SK-N-SH treated with all-trans-retinoic acid at 6 μM for 48 hours (cell line): ENCODE results near the gene GUK1.

Experiments used
- ATAC-seq: fragments of 200-7000 bp; cut with Tn5 transposase; 3 replicates; pipeline ENCODE4 v1.9.1; 2020; ENCODE audit warnings: mild to moderate bottlenecking, moderate library complexity
- ARNTL ChIP-seq: fragments of 450-650 bp; formaldehyde crosslinking; IDR thresholded peaks from 2 replicates; pipeline ENCODE4 v1.5.0; 2020; ENCODE audit warnings: low read depth, mild to moderate bottlenecking, moderate library complexity, borderline replicate concordance
- BACH2 ChIP-seq: fragments of 250-450 bp; sonication (Bioruptor Pico); IDR thresholded peaks from 2 replicates; pipeline ENCODE4 v1.9.0; 2021; ENCODE audit warnings: mild to moderate bottlenecking, borderline replicate concordance
- CSDC2 ChIP-seq: fragments of 250-450 bp; sonication (Bioruptor Pico); IDR thresholded peaks from 2 replicates; pipeline ENCODE4 v1.5.0; 2020; ENCODE audit warnings: mild to moderate bottlenecking, moderate library complexity
- ESRRG ChIP-seq: fragments of 250-450 bp; sonication (Bioruptor Pico); IDR thresholded peaks from 2 replicates; pipeline ENCODE4 v1.6.1; 2021; ENCODE audit warnings: mild to moderate bottlenecking
- ISL1 ChIP-seq: fragments of 250-450 bp; sonication (Bioruptor Pico); IDR thresholded peaks from 2 replicates; pipeline ENCODE4 v2.1.2; 2022; ENCODE audit warnings: mild to moderate bottlenecking, moderate library complexity
- OSR1 ChIP-seq: fragments of 250-450 bp; sonication (Bioruptor Pico); IDR thresholded peaks from 2 replicates; pipeline ENCODE4 v1.8.0; 2022; ENCODE audit warnings: moderate library complexity, mild to moderate bottlenecking, inconsistent platforms
- RARB ChIP-seq: fragments of 250-450 bp; sonication (Bioruptor Pico); IDR thresholded peaks from 2 replicates; pipeline ENCODE4 v1.8.0; 2021; ENCODE audit warnings: mild to moderate bottlenecking, moderate library complexity
- SNAI2 ChIP-seq: fragments of 250-450 bp; sonication (Bioruptor Pico); IDR thresholded peaks from 2 replicates; pipeline ENCODE4 v1.5.0; 2020; ENCODE audit warnings: mild to moderate bottlenecking, moderate library complexity
- TCF4 ChIP-seq: fragments of 250-450 bp; sonication (Bioruptor Pico); IDR thresholded peaks from 2 replicates; pipeline ENCODE4 v1.8.0; 2021; ENCODE audit warnings: mild to moderate bottlenecking, moderate library complexity, borderline replicate concordance
- TOX ChIP-seq: fragments of 250-450 bp; sonication (Bioruptor Pico); IDR thresholded peaks from 2 replicates; pipeline ENCODE4 v1.8.0; 2021; ENCODE audit warnings: mild to moderate bottlenecking, moderate library complexity, borderline replicate concordance
- ZC3H10 ChIP-seq: fragments of 250-450 bp; sonication (Bioruptor Pico); IDR thresholded peaks from 2 replicates; pipeline ENCODE4 v1.5.1; 2021; ENCODE audit warnings: mild to moderate bottlenecking, moderate library complexity
- ZFP3 ChIP-seq: fragments of 250-450 bp; sonication (Bioruptor Pico); IDR thresholded peaks from 2 replicates; pipeline ENCODE4 v1.5.0; 2020; ENCODE audit warnings: mild to moderate bottlenecking, moderate library complexity
- ZFP30 ChIP-seq: fragments of 450-650 bp; formaldehyde crosslinking; IDR thresholded peaks from 2 replicates; pipeline ENCODE4 v1.5.0; 2022; ENCODE audit warnings: mild to moderate bottlenecking, moderate library complexity
- ZNF565 ChIP-seq: fragments of 450-650 bp; formaldehyde crosslinking; conservative IDR thresholded peaks from 2 replicates; pipeline ENCODE4 v1.5.0; 2020; ENCODE audit warnings: low read depth, mild to moderate bottlenecking, moderate library complexity
- ZNF70 ChIP-seq: fragments of 450-650 bp; formaldehyde crosslinking; IDR thresholded peaks from 2 replicates; pipeline ENCODE4 v1.5.0; 2020; ENCODE audit warnings: mild to moderate bottlenecking, moderate library complexity
- ZNF8 ChIP-seq: fragments of 450-650 bp; formaldehyde crosslinking; IDR thresholded peaks from 2 replicates; pipeline ENCODE4 v1.5.0; 2020; ENCODE audit warnings: mild to moderate bottlenecking, moderate library complexity
- TF ChIP-seq, protein P1 (sequence below): fragments of 250-450 bp; sonication (Bioruptor Pico); IDR thresholded peaks from 2 replicates; pipeline ENCODE4 v1.5.1; 2021; ENCODE audit warnings: mild to moderate bottlenecking, moderate library complexity
- TF ChIP-seq, protein P2 (sequence below): fragments of 250-450 bp; sonication (Bioruptor Pico); IDR thresholded peaks from 2 replicates; pipeline ENCODE4 v1.8.0; 2020; ENCODE audit warnings: mild to moderate bottlenecking, moderate library complexity, borderline replicate concordance
- TF ChIP-seq, protein P3 (sequence below): fragments of 250-450 bp; sonication (Bioruptor Pico); IDR thresholded peaks from 2 replicates; pipeline ENCODE4 v1.8.0; 2021; ENCODE audit warnings: low read depth, mild to moderate bottlenecking, moderate library complexity, borderline replicate concordance
- TF ChIP-seq, protein P4 (sequence below): fragments of 250-450 bp; sonication (Bioruptor Pico); IDR thresholded peaks from 2 replicates; pipeline ENCODE4 v1.5.0; 2020; ENCODE audit warnings: mild to moderate bottlenecking, moderate library complexity
- TF ChIP-seq, protein P5 (sequence below): fragments of 250-450 bp; sonication (Bioruptor Pico); IDR thresholded peaks from 2 replicates; pipeline ENCODE4 v1.5.1; 2020; ENCODE audit warnings: low read depth, mild to moderate bottlenecking, moderate library complexity

GUK1 gene

DNA sequence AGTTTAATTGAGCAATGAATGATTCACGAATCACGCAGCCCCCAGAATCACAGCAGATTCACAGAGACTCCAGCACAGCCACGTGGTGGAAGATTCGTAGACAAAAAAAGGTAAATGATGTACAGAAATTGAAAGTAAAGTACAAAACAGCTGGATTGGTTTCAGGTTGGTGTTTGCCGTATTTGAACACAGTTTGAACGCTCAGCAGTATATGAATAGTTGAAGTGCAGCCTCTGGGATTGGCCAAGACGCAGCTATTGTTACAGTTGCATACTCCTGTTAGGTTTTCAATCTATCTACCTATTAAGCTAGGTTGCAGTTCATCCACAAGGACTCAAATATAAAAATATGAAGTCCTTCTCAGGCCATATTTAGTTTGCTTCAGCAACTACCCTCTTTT lies 27.9 kb upstream of the GUK1 start:
- TF ChIP-seq ZNF565, result no peak
- TF ChIP-seq RARB (CRISPR knock-in tag), result no peak
- TF ChIP-seq, protein P1, sequence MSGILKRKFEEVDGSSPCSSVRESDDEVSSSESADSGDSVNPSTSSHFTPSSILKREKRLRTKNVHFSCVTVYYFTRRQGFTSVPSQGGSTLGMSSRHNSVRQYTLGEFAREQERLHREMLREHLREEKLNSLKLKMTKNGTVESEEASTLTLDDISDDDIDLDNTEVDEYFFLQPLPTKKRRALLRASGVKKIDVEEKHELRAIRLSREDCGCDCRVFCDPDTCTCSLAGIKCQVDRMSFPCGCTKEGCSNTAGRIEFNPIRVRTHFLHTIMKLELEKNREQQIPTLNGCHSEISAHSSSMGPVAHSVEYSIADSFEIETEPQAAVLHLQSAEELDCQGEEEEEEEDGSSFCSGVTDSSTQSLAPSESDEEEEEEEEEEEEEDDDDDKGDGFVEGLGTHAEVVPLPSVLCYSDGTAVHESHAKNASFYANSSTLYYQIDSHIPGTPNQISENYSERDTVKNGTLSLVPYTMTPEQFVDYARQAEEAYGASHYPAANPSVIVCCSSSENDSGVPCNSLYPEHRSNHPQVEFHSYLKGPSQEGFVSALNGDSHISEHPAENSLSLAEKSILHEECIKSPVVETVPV (CRISPR knock-in tag), result no peak
- no peak for TF ChIP-seq SNAI2
- TF ChIP-seq, protein P2, sequence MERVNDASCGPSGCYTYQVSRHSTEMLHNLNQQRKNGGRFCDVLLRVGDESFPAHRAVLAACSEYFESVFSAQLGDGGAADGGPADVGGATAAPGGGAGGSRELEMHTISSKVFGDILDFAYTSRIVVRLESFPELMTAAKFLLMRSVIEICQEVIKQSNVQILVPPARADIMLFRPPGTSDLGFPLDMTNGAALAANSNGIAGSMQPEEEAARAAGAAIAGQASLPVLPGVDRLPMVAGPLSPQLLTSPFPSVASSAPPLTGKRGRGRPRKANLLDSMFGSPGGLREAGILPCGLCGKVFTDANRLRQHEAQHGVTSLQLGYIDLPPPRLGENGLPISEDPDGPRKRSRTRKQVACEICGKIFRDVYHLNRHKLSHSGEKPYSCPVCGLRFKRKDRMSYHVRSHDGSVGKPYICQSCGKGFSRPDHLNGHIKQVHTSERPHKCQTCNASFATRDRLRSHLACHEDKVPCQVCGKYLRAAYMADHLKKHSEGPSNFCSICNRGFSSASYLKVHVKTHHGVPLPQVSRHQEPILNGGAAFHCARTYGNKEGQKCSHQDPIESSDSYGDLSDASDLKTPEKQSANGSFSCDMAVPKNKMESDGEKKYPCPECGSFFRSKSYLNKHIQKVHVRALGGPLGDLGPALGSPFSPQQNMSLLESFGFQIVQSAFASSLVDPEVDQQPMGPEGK (CRISPR knock-in tag), result no peak
- no peak for TF ChIP-seq ESRRG
- no peak for TF ChIP-seq ARNTL (CRISPR knock-in tag)
- TF ChIP-seq, protein P3, sequence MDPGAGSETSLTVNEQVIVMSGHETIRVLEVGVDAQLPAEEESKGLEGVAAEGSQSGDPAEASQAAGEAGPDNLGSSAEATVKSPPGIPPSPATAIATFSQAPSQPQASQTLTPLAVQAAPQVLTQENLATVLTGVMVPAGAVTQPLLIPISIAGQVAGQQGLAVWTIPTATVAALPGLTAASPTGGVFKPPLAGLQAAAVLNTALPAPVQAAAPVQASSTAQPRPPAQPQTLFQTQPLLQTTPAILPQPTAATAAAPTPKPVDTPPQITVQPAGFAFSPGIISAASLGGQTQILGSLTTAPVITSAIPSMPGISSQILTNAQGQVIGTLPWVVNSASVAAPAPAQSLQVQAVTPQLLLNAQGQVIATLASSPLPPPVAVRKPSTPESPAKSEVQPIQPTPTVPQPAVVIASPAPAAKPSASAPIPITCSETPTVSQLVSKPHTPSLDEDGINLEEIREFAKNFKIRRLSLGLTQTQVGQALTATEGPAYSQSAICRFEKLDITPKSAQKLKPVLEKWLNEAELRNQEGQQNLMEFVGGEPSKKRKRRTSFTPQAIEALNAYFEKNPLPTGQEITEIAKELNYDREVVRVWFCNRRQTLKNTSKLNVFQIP (CRISPR knock-in tag), result no peak
- no peak for TF ChIP-seq ZFP30
- no peak for TF ChIP-seq BACH2
- no peak for TF ChIP-seq CSDC2 (CRISPR knock-in tag)
- TF ChIP-seq TOX, result no peak
- TF ChIP-seq ISL1, result no peak
- no peak for TF ChIP-seq ZNF70 (CRISPR knock-in tag)
- TF ChIP-seq TCF4, result no peak
- no peak for ATAC-seq

DNA sequence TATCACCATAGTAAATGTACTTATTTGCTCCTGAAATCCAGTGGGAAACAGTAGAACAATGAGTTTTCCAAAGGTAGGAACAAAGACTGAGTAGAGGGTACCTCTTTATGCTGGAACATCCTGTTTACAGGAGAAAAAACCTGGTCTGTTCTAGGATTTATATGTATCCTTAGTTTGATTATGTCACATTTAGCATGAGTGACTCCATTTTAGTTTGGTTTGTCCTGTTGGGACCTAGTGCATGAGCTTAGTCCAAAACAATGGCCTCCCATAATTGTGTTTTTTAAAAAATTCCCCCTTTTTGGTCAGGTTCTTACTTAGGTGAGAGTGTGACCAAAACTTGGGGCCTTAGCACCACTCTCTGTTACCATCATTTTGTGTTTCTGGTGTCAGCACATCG lies 27.5 kb upstream of the GUK1 start:
- no peak for ATAC-seq
- TF ChIP-seq OSR1 (no peak), ZC3H10 (CRISPR knock-in tag) (no peak), ISL1 (no peak), BACH2 (no peak), SNAI2 (no peak), TCF4 (no peak), TOX (no peak)
- TF ChIP-seq, protein P4, sequence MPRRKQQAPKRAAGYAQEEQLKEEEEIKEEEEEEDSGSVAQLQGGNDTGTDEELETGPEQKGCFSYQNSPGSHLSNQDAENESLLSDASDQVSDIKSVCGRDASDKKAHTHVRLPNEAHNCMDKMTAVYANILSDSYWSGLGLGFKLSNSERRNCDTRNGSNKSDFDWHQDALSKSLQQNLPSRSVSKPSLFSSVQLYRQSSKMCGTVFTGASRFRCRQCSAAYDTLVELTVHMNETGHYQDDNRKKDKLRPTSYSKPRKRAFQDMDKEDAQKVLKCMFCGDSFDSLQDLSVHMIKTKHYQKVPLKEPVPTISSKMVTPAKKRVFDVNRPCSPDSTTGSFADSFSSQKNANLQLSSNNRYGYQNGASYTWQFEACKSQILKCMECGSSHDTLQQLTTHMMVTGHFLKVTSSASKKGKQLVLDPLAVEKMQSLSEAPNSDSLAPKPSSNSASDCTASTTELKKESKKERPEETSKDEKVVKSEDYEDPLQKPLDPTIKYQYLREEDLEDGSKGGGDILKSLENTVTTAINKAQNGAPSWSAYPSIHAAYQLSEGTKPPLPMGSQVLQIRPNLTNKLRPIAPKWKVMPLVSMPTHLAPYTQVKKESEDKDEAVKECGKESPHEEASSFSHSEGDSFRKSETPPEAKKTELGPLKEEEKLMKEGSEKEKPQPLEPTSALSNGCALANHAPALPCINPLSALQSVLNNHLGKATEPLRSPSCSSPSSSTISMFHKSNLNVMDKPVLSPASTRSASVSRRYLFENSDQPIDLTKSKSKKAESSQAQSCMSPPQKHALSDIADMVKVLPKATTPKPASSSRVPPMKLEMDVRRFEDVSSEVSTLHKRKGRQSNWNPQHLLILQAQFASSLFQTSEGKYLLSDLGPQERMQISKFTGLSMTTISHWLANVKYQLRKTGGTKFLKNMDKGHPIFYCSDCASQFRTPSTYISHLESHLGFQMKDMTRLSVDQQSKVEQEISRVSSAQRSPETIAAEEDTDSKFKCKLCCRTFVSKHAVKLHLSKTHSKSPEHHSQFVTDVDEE, result no peak
- TF ChIP-seq, protein P5, sequence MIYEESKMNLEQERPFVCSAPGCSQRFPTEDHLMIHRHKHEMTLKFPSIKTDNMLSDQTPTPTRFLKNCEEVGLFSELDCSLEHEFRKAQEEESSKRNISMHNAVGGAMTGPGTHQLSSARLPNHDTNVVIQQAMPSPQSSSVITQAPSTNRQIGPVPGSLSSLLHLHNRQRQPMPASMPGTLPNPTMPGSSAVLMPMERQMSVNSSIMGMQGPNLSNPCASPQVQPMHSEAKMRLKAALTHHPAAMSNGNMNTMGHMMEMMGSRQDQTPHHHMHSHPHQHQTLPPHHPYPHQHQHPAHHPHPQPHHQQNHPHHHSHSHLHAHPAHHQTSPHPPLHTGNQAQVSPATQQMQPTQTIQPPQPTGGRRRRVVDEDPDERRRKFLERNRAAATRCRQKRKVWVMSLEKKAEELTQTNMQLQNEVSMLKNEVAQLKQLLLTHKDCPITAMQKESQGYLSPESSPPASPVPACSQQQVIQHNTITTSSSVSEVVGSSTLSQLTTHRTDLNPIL, result no peak
- TF ChIP-seq, protein P3 (CRISPR knock-in tag), result no peak
- TF ChIP-seq, protein P1 (CRISPR knock-in tag), result no peak

DNA sequence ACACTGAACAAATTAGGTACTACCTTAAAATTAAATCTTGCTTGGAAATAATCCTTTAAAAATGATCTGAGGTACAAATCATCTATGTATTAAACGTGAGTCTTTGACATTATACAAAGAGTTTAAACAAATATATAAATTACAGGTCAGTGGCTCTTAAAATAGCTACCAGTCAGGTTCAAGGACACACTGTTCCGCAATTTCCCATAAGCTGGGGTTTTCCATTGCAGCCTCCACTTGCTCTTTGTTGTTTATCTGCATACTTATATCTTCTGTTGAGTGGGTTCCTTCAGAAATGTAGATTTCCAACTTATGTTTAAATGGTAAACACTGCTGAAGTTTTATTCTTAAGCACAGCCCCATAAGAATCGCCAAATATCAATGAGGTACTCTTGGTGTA lies 25.3 kb upstream of the GUK1 start:
- no peak for ATAC-seq
- no peak for TF ChIP-seq ZFP3 (CRISPR knock-in tag)
- no peak for TF ChIP-seq RARB (CRISPR knock-in tag)
- TF ChIP-seq, protein P5, result no peak
- TF ChIP-seq ISL1, result no peak
- no peak for TF ChIP-seq OSR1
- TF ChIP-seq TCF4, result no peak
- no peak for TF ChIP-seq CSDC2 (CRISPR knock-in tag)
- TF ChIP-seq, protein P2 (CRISPR knock-in tag), result no peak
- no peak for TF ChIP-seq SNAI2
- no peak for TF ChIP-seq ZNF8
- TF ChIP-seq ZNF565, result no peak
